ENCODE measurements around the gene DIDO1.
"Not testable (repeated sequence)": the region's sequence is repeated elsewhere in the genome, so short reads cannot be mapped to it uniquely, and the experiment has no call there.

DIDO1 gene

DNA sequence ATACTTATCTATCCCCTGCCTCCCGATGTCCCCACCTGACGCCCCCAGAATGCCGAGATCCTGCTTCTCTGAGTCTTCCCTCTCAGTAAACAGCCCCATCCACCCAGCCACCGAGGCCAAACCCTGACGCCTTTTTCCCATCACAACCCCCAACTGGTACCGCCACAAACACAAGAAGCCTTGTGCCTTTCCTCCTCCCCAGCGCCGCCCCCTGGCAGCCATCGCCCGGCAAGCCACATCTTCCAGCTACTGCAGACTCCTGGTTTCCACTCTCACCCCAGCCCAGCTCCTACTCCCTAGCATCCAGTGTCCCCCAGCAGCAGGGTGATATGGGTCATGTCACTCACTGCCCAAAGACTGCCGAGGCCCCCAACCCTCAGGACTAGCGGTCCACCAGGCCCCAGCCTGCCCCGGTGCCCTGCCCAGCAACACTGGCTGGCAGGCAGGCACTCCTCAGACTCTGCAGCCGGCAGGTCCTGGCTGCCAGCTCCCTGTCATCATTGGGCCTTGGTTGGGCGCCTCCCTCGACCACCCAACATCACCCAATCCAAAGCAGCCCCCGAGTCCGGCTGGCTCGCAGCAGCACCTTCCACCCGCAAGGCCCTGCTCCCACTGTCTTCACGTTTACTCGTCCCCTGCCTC lies 75.9 kb downstream of the DIDO1 start:
- DNase-seq = no peak

DNA sequence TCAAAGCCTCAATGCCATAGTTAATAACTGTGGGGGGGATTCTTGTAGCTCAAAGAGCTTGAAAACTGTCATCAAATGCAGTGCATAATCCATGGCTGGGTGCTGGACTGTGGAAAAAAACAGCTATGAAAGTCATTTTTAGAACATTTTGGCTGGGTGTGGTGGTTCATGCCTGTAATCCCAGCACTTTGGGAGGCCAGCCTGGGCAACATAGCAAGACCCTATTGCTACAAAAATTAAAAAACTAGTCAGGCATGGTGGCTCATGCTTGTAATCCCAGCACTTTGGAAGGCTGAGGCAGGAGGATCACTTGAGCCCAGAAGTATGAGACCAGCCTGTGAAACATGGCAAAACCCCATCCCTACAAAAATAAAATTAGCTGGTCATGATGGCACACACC lies 76.9 kb downstream of the DIDO1 start:
- no peak for DNase-seq

DNA sequence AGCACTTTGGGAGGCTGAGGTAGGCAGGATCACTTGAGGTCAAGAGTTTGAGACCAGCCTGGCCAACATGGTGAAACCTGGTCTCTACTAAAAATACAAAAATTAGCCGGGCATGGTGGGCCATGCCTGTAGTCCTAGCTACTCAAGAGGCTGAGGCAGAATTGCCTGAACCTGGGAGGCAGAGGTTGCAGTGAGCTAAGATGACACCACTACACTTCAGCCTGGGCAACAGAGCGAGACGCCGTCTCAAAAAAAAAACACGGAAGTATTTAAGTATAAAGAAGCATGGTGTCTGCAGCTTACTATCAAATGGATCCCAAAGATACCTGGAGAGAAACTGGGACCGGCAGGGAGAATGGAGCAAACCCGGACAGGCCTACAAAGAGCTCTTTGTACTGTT lies 77.4 kb downstream of the DIDO1 start:
- DNase-seq = not testable (repeated sequence)

DNA sequence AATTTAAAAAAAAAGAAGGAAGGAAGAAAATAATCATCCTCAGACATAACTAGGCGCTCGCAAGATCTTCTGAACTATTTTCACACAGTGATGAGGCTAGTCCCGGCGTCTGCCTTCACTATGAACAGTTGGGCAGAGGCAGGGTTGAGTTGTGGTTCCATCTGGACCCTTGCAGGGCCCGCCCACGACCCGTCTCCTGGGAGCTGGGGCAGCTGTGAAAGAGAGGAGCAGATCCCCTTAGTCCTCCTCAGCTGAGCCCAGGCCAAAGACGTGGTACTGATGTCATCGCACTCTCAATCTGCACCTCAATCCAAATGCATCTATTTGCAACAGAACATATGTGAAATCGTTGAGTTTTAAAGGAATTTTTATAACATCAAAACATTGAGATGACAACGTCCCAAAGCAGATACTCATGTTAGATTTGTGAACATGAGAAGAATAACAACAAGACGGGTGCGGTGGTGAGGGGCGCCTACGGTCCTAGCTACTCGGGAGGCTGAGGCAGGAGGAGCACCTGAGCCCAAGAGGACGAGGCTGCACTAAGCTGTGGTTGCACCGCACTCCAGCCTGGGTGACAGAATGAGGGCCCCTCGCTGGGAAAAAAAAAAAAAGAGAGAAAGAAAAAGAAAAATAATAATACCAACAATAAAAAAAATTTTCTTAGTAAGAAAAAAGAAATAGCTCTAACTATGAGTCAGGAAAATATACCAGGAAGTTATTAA lies 80.0 kb downstream of the DIDO1 start:
- DNase-seq = no peak

DNA sequence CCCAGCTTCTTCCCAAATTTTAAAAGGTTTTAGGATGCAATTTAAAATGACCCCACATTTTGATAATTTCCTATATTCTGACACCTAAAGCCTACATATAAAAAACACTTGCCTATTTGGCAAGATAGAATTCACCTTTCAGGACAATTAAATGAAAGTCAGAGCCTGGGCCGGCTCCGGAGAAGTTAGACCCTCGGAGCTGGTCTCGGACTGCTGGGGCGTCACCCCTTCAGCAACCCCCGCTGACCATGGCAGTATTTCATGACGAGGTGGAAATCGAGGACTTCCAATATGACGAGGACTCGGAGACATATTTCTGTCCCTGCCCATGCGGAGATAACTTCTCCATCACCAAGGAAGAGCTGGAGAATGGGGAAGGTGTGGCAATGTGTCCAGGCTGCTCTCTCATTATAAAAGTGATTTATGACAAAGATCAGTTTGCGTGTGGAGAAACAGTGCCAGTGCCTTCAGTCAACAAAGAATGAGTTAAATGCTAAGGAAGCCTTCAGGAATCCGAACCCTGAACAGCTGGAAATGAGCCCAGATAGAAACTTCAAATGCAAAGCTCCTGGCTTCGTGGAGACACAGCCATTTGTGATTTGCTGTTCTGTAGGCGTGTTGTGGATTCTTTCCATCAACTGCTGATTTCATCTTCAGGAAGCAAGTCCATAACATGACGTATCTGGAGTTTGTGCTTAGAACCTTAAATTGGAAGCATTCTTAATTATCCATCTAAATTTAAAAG lies 80.7 kb downstream of the DIDO1 start:
- no peak for DNase-seq

DNA sequence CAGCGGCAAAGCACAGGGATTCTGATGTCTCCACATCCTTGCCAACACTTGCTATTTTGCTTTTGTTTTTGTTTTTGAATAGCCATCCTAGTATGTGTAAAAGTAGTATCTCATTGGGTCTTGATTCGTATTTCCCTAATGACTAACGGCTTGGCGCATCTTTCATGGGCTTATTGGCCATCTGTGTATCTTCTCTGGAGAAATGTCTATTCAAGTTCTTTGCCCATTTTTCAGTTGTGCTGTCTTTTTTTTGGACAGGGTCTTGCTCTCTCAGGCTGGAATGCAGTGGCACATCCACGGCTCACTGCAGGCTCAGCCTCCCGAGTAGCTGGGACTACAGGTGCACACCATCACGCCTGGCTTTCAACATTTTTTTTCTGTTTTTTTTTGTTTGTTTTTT lies 82.1 kb downstream of the DIDO1 start:
- DNase-seq = no peak

DNA sequence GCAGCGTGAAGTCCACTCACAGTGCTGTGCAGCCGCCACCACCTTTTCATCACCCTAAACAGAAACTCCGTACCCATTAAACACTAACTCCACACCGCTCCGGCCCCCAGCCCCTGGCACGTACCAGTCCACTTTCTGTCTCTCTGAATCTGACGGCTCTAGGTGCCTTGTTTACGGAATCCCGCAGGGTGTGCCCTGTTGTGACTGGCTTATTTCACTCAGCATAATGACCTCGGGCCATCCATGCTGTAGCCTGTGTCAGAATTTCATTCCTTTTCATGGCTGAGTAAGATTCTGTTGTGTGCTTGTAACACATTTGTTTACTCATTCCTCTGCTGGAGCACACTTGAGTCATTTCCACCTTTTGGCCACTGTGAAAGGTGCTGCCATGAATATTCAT lies 82.6 kb downstream of the DIDO1 start:
- DNase-seq = no peak

DNA sequence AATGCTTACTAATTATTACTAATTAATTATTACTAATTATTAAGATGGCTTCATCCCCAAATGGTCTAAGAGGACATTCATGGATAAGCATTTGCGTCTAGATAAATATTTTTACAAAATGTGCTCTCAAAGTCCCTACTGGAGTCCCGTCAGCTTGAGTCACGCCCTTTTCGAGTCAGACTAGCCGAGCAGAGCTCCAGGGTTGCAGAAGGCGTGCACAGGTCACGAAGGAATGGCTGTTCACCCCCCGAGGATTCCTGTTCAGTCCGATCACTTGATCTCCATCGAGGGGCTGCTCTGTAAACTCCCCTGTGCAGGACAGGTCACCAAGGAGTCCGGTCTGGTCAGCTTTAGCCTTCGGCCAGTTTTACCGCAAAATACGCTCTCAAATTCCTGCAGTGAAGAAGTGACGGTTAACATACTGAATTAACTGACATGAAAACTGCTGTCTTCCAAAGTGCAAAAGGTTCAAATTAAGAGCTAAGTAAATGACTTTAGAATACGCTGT lies 84.5 kb downstream of the DIDO1 start:
- DNase-seq = no peak

DNA sequence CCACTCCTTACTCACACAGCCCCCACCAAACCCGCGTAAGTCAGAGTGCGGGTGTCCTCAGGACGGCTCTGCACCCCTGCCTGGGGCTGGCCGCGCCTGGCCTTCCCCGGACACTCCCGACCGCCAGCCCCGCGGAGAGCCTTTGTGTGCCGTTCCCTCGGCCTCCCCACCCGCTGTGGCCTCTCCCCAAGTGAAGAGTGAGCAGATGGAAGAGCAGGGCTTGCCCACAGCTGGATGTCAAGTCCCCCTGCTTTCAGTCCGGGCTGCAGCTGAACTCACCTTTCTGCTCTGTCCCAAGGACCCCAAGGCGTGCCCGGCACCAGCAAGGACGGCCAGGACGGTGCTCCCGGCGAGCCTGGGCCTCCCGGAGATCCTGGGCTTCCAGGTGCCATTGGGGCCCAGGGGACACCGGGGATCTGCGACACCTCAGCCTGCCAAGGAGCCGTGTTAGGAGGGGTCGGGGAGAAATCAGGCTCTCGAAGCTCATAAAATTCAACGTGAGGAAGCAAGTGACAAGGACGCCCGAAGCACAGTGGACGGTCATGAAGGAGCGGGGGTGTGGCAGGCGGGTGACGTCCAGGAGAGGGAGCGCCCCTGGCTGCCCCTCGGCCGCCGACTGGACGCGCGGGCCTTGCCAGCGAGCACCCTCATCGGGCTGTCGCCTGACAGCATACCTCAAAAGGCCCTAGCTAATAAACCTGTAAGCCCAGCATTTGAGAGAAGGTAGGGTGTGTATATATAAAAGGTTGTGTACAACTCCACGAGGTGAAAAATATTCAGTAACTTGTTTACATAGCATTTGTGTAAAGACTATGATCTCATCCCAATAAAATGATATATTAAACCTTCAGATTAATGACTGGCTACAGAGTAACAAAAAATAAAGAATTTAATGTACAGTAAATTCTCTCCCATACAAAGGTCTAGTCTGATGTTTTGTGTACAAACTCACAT lies 85.8 kb downstream of the DIDO1 start:
- DNase-seq = no peak

DNA sequence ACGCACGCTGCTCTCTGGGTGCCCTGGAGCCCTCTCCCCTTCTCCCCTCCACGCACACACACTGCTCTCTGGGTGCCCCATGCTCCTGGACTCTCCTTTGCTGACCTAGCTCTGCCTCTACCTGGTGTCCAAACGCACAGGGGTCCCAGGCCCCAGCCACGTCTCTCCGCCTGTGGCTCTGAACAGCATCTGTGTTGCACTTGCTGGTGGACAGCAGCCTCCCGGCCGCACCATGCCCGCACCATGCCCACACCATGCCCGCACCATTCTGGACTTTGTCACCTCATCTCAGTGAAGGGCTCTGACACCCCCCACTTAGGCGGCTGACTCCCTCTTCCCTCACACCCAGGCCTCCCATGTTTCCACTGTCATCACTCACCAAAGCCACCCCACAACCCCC lies 86.5 kb downstream of the DIDO1 start:
- DNase-seq = no peak

DNA sequence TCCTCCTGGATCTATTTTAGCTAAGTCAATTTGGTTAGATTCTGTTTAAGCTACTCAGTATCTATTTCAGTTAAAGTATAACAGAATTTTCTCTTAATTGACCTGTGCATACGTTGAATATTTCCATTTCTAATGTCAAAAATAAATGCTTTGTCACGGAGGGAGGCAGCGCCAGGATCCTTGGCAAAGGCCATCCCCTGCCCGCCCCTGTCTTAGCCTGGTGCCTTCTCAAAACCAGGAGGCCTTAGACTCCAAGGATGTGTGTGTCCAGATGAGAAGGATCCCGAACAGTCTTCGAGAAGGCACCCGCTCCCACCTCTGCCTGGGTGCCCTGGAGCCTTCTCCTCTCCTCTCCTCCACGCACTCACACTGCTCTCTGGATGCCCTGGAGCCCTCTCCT lies 87.0 kb downstream of the DIDO1 start:
- no peak for DNase-seq

DNA sequence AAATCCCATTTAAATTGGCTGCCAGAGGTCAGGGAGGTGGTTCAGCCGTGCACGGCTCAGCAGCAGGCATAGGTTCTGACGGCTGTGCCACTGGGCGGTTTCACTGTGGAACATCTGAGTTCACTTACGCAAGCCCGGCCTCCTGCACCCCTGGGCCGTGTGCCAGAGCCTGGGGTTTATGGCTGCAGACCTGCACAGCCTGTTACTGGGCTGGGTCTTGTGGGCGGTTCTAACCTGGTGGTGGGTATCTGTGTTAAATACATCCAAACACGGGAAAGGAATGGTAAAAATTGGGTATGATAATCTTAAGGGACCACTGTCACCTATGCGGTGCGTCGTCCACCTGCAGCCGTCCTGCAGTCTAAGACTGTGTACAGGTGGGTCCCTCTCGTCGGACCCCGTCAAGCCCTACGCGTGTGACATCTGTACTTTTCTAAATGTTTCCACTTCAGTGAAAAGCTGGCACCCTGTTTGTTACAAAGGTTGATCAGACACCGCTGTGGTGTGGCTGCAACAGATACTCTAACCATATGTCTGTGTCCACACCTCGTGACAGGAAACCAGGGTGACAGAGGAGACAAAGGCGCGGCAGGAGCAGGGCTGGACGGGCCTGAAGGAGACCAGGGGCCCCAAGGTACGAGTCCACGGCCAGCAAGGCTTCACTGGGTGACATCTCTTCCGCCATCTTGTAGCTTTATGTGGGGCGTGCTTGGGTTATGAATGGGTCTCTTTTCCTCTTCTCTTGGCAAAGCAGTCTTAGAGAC lies 88.0 kb downstream of the DIDO1 start:
- DNase-seq = no peak

DNA sequence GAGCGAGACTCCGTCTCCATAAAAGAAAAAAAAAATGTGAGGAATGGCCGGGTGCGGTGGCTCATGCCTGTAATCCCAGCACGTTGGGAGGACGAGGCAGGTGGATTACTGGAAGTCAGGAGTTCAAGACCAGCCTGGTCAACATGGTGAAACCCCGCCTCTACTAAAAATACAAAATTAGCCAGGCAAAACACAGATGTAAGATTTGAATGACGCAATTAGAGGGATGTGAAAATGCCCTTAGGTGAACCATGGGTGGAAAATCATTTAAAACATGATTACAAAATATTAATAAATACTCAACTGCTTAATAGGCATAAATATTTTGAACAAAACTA lies 88.5 kb downstream of the DIDO1 start:
- DNase-seq = no peak

DNA sequence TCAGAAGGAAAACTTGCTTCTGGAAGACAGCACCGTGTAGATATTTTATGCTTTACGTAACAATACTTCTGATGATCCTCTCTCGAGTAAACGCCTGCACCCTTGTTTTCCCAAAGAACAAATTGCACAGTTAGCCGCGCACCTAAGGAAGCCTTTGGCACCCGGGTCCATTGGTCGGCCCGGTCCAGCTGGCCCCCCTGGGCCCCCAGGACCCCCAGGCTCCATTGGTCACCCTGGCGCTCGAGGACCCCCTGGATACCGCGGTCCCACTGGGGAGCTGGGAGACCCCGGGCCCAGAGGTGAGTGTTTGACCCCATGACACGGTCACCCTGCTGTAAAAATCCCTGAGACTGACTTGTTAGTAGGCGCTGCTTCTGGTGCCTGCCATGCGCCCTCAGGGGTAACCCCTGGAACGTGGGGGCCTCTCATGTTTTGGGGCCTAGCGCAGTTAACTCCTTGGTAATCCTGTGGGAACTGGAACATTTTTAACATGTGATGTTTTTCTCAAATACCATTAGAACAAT lies 89.3 kb downstream of the DIDO1 start:
- DNase-seq = no peak

DNA sequence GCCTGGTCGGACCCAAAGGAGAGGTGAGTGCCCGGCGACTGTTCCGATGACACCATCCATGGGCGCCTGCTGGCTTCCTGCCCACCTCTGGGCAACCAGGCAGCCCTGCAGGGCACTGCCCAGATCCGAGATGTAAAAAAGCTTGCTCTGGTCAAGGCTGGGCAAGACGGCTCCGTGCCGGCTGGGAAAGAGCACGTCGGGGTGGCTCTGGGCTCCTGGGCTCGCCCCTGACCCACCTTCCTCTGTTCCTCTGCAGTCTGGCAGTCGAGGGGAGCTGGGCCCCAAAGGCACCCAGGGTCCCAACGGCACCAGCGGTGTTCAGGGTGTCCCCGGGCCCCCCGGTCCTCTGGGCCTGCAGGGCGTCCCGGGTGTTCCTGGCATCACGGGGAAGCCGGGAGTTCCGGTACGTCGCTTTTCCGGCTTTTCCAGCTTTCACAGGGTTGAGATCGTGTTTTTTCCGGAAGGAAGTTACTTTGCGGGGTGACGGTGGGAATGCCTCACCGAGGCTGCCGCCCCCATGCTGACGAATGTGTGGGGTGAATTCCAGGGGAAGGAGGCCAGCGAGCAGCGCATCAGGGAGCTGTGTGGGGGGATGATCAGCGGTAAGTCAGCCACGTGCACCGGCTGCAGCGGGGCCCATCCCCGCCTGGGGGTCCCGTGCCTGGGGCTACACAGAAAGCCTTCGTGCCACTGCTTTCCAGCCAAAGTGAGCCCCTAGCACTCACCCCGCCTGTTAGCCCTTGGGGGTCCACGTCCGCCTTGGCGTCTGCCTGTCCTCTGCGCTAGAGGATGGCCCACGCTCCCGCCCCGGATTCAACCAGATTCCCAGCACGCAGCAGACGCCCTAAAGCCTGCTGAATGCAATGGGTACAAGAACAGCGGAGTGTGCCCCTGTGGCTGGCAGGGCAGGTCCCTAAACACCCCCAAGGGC lies 90.1 kb downstream of the DIDO1 start:
- no peak for DNase-seq

DNA sequence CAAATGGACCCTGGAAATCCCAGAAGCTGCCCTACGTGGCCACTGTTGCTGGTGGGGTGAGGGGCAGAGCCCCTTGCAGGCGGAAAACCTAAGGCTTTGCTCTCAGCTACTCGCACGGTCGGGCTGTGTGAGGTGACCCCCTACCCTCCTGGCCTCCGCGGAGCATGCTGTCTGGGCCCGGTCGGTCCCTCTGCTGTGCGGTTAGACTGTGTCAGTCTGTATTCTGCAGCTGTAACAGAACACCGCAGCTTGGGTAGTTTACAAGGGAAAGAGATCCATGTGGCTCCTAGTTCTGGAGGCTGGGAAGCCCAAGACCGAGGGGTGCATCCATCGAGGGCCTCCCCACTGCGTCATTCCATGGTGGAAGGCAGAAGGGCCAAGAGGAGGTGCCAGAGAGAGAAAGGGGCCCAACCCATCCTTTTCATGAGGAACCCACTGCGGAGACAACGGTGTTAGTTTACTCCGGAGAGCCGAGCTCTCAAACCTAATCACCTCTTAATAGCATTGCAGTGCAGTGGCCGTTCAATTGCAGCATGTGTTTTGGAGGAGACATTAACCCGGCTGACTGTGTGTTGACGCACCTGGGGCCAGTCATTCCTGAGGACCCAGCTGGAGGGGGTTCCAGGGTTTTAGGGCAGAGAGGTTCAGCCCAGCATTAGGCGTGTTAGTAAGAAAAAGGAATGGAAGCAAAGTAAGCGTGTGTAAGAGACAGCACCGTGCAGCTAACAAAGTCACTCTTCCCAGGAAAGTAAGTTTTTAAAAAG lies 91.2 kb downstream of the DIDO1 start:
- DNase-seq = no peak

DNA sequence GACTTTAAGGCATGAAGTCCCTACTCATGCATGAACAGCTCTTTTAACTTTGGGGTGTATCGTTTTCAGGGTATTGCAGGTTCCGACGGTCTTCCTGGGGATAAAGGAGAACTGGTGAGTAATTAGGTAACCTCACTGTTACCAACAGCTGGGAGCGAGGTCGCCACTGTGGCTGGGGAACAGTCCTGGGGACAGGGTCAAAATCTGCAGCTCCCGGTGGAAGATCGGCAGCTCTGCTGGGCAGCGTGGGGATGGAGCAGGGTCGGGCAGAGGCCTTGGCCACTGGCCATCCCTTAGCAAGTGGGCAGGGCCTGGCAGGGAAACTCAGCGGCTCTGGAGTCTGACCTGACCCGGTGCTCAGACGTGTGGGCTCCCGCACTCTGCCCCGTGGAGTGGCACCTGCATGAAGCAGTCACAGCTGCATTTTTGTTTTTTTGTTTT lies 93.3 kb downstream of the DIDO1 start:
- no peak for DNase-seq

DNA sequence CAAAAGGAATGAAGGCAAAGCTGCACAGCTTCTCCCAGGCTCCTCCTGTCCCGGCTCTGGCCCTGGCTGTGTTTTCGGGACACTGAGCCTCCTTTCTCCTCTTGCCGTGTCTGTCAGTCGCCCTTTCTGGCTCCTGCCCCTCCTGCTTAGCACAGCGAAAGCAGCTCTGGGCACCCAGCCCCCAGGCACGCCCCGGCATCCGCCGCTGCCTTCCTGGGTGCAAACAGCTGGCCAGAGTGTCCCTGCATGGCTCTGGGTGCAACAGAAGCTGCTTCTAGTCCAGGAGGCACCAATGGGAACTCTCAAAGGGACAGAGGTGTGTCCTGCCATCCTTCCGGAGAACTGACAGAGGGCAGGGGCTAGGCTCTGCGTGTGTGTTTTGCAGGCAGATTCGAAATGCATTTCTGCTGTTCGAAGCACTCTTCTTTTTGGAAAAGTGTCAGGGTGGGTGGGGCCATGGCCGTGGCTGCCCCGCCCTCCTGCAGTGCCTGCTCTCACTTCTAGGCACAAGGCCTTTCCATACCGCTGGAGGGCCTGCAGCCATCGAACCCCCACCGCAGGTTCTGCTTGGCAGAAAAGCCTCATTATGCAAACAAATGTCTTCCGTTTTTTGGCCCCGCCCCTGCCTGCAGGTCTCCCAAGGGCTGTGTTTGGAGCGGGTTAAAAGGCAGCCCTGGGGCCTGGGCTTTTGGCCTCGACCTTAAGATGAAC lies 93.9 kb downstream of the DIDO1 start:
- DNase-seq = no peak

DNA sequence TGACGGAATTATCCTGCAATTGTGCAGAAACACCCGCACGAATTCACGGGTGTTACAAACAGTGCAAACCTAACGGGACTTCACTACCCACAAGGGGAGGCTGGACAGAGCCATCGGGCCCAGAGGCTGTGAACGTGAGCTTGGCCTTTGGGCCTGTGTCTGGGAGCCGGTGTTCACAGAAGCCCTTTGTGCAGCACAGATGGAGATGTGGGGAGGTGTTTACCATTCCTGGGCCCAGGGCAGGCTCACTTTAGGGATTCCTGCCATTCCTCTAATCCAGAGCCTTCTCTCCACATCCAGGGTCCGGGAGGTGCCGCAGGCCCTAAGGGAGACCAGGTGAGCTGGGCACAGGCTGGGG lies 94.5 kb downstream of the DIDO1 start:
- no peak for DNase-seq
